ENCODE data around the gene RBMY1J.
"Not testable (repeated sequence)": the region's sequence is repeated elsewhere in the genome, so short reads cannot be mapped to it uniquely, and the experiment has no call there.

Gene RBMY1J

GRCh38 chrY:22403110-22403509 is at the start of gene RBMY1J:
Gene RBMY1J (plus strand): TSS chrY:22403410. CDS start chrY:22405448, 2,038 bp downstream.
- DNase-seq, result not testable (repeated sequence)

GRCh38 chrY:22367416-22367815 is 35.8 kb upstream of the RBMY1J start:
- DNase-seq, result no peak

- DNase-seq, result no peak
Observed at GRCh38 chrY:22370623-22371022, 32.6 kb upstream of the RBMY1J start.

GRCh38 chrY:22373494-22373893 is 29.7 kb upstream of the RBMY1J start:
- no peak for DNase-seq

GRCh38 chrY:22444718-22445396 is 41.6 kb downstream of the RBMY1J start:
- not testable (repeated sequence) for DNase-seq

GRCh38 chrY:22455522-22455921 is 52.3 kb downstream of the RBMY1J start:
- not testable (repeated sequence) for DNase-seq

GRCh38 chrY:22461962-22462361 is 58.8 kb downstream of the RBMY1J start:
- DNase-seq, result not testable (repeated sequence)
